ENCODE measurements around the gene TBC1D5.

DNA sequence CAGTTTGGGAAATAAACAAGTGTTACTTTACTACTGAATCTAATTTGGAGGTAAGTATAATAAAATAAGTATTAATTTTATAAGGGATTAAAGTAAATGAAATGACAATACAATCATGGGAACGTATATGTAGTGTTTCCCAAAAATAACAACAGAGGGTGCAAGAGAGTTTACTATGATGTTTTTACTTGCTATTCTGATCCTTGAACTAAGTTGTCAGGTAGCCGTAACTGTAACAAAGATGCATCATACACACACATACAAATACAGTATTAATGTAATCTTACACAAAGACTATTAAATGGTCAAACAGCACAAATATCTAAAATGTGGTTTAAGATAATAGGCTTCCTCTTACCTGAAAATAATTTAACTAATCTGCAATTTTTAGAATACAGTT lies 311.4 kb downstream of the TBC1D5 start:
- TF ChIP-seq RAD21 (IDR thresholded peaks at IDR 0.05; ENCODE audit: low read length) (peak; percentile 64), CTCF (conservative IDR thresholded peaks at IDR 0.05; ENCODE audit: low read depth, low read length) (peak; percentile 55), MAZ (IDR thresholded peaks at IDR 0.05; ENCODE audit: borderline replicate concordance, low read depth, low read length) (no peak), CEBPB (IDR thresholded peaks at IDR 0.05; ENCODE audit: low read depth, low read length) (no peak), CHD1 (IDR thresholded peaks at IDR 0.05; ENCODE audit: low read depth, low read length) (no peak), SMC3 (IDR thresholded peaks at IDR 0.05; ENCODE audit: low read depth, low read length) (peak; percentile 58), BHLHE40 (IDR thresholded peaks at IDR 0.05; ENCODE audit: low read depth, low read length) (no peak), NFE2L2 (IDR thresholded peaks at IDR 0.05; ENCODE audit: low read depth, low read length) (no peak), POLR2A (IDR thresholded peaks at IDR 0.05; ENCODE audit: low read depth, low read length) (no peak), USF2 (IDR thresholded peaks at IDR 0.05; ENCODE audit: low read depth, low read length) (no peak), RFX5 (IDR thresholded peaks at IDR 0.05; ENCODE audit: low read depth, low read length) (no peak), RCOR1 (IDR thresholded peaks at IDR 0.05; ENCODE audit: insufficient replicate concordance, low read length) (no peak)

Data from IMR-90 (cell line).